ENCODE results near the gene GYG2.

GYG2 gene

GRCh38 chrX:2828959-2829411 lies 255 bp downstream of the GYG2 start:
- ATAC-seq (ENCODE audit: low read depth) (no peak), DNase-seq (ENCODE audit: low spot score) (no peak)
- Histone ChIP-seq H3K27ac (ENCODE audit: poor library complexity, severe bottlenecking) (no peak overlapping the region), H3K4me1 (ENCODE audit: insufficient read depth, poor library complexity, severe bottlenecking) (no peaks in the 10 kb centered on the region), H3K27me3 (ENCODE audit: insufficient read depth, poor library complexity, severe bottlenecking) (no peaks in the 10 kb centered on the region), H3K36me3 (ENCODE audit: low read depth) (no peaks in the 10 kb centered on the region), H3K9me3 (ENCODE audit: severe bottlenecking) (no peaks in the 10 kb centered on the region), H3K4me3 (ENCODE audit: severe bottlenecking) (peak overlapping the region; percentile 15)
- no peak for TF ChIP-seq CTCF (IDR thresholded peaks at IDR 0.05; ENCODE audit: poor library complexity, severe bottlenecking)

- H3K9me3 ChIP-seq (ENCODE audit: severe bottlenecking) = no peaks in the 10 kb centered on the region
- no peaks in the 10 kb centered on the region for H3K27me3 ChIP-seq (ENCODE audit: insufficient read depth, poor library complexity, severe bottlenecking)
- no peaks in the 10 kb centered on the region for H3K4me1 ChIP-seq (ENCODE audit: insufficient read depth, poor library complexity, severe bottlenecking)
- TF ChIP-seq CTCF (IDR thresholded peaks at IDR 0.05; ENCODE audit: poor library complexity, severe bottlenecking) = no peak
- no peaks in the 10 kb centered on the region for H3K36me3 ChIP-seq (ENCODE audit: low read depth)
- no peak overlapping the region for H3K4me3 ChIP-seq (ENCODE audit: severe bottlenecking)
- DNase-seq (ENCODE audit: low spot score) (no peak), ATAC-seq (ENCODE audit: low read depth) (no peak)
- no peak overlapping the region for H3K27ac ChIP-seq (ENCODE audit: poor library complexity, severe bottlenecking)
Observed at GRCh38 chrX:2829469-2830246, 928 bp downstream of the GYG2 start.

GRCh38 chrX:2831471-2832228 lies 2.9 kb downstream of the GYG2 start:
- no peak overlapping the region for H3K4me3 ChIP-seq (ENCODE audit: severe bottlenecking)
- H3K36me3 ChIP-seq (ENCODE audit: low read depth) = no peaks in the 10 kb centered on the region
- DNase-seq (ENCODE audit: low spot score) (no peak), ATAC-seq (ENCODE audit: low read depth) (no peak)
- H3K9me3 ChIP-seq (ENCODE audit: severe bottlenecking) = no peaks in the 10 kb centered on the region
- H3K4me1 ChIP-seq (ENCODE audit: insufficient read depth, poor library complexity, severe bottlenecking) = no peaks in the 10 kb centered on the region
- H3K27me3 ChIP-seq (ENCODE audit: insufficient read depth, poor library complexity, severe bottlenecking) = no peaks in the 10 kb centered on the region
- TF ChIP-seq CTCF (IDR thresholded peaks at IDR 0.05; ENCODE audit: poor library complexity, severe bottlenecking) = no peak
- no peak overlapping the region for H3K27ac ChIP-seq (ENCODE audit: poor library complexity, severe bottlenecking)

- H3K36me3 ChIP-seq (ENCODE audit: low read depth) = no peaks in the 10 kb centered on the region
Observed at GRCh38 chrX:2837961-2838360, 9.2 kb downstream of the GYG2 start.

More at GRCh38 chrX:2837961-2838360, 9.2 kb downstream of the GYG2 start:
- H3K9me3 ChIP-seq (ENCODE audit: severe bottlenecking) = no peaks in the 10 kb centered on the region
- no peak overlapping the region for H3K27ac ChIP-seq (ENCODE audit: poor library complexity, severe bottlenecking)
- H3K27me3 ChIP-seq (ENCODE audit: insufficient read depth, poor library complexity, severe bottlenecking) = no peaks in the 10 kb centered on the region
- no peak overlapping the region for H3K4me3 ChIP-seq (ENCODE audit: severe bottlenecking)
- DNase-seq (ENCODE audit: low spot score) (no peak), ATAC-seq (ENCODE audit: low read depth) (no peak)
- no peak for TF ChIP-seq CTCF (IDR thresholded peaks at IDR 0.05; ENCODE audit: poor library complexity, severe bottlenecking)
- no peaks in the 10 kb centered on the region for H3K4me1 ChIP-seq (ENCODE audit: insufficient read depth, poor library complexity, severe bottlenecking)
